ENCODE results near the gene MRPS25. TPM values are rescaled to one million over a fixed set of nuclear protein-coding genes. Genes with fewer than 3 reads are reported as not detected.

MRPS25 gene
- total RNA-seq, 1 experiment from 2014 or later: 58.3 TPM

DNA sequence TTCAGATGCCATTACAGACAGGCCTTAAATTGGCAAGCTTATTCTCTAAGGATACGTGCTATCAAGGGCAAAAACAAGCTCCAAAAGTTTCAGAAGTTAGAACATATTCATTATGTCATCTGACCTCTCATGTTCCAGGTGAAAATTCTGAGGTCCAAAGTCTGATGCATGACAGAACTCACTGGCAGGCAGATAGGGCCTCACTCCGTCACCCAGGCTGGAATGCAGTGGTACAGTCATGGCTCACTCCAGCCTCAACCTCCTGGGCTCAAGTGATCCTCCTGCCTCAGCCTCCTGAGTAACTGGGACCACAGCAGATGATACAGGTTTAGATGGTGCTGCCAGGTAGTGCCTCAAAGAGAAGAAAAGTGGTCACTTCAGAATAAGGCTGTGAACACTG is 15.5 kb downstream of the MRPS25 start:
- intact Hi-C loops (cut with micrococcal nuclease): no loop called here
- CTCF ChIA-PET: no interaction called here
- H3K4me1 ChIP-seq (ENCODE audit: control insufficient read depth in 1 of 2, insufficient read depth in 2 of 2, low read length in 2 of 2): no peaks in the 10 kb centered on the region
- TF ChIP-seq, protein P1, sequence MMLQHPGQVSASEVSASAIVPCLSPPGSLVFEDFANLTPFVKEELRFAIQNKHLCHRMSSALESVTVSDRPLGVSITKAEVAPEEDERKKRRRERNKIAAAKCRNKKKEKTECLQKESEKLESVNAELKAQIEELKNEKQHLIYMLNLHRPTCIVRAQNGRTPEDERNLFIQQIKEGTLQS (IDR thresholded peaks at IDR 0.05): no peak
- TF ChIP-seq SIN3A (IDR thresholded peaks at IDR 0.05; ENCODE audit: low read depth): no peak
- TF ChIP-seq RAD21 (IDR thresholded peaks at IDR 0.05; ENCODE audit: low read depth): no peak
- no peak for TF ChIP-seq JUND (IDR thresholded peaks at IDR 0.05)
- no peak for TF ChIP-seq CEBPB (IDR thresholded peaks at IDR 0.05; ENCODE audit: low read depth)
- TF ChIP-seq FOSL1 (IDR thresholded peaks at IDR 0.05; ENCODE audit: low read depth): no peak
- TF ChIP-seq, protein P2, sequence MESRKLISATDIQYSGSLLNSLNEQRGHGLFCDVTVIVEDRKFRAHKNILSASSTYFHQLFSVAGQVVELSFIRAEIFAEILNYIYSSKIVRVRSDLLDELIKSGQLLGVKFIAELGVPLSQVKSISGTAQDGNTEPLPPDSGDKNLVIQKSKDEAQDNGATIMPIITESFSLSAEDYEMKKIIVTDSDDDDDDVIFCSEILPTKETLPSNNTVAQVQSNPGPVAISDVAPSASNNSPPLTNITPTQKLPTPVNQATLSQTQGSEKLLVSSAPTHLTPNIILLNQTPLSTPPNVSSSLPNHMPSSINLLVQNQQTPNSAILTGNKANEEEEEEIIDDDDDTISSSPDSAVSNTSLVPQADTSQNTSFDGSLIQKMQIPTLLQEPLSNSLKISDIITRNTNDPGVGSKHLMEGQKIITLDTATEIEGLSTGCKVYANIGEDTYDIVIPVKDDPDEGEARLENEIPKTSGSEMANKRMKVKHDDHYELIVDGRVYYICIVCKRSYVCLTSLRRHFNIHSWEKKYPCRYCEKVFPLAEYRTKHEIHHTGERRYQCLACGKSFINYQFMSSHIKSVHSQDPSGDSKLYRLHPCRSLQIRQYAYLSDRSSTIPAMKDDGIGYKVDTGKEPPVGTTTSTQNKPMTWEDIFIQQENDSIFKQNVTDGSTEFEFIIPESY (IDR thresholded peaks at IDR 0.05; ENCODE audit: extremely low read depth, insufficient replicate concordance, low read length): no peak
- no peak for TF ChIP-seq ZNF274 (IDR thresholded peaks at IDR 0.05; ENCODE audit: low read depth, low read length)
- no peak for TF ChIP-seq CBX3 (IDR thresholded peaks at IDR 0.05; ENCODE audit: low read depth)
- no peaks in the 10 kb centered on the region for H3K9me2 ChIP-seq (ENCODE audit: insufficient read depth)
- H3K27ac ChIP-seq (ENCODE audit: low read depth, low read length): no peak overlapping the region
- POLR2A ChIA-PET: interaction anchor here (2.0 kb wide), 1 partner anchor 15 kb away, joined by 4 read pairs; the partner anchor contains the start of gene MRPS25
- peaks cover 85% of the 10 kb centered on the region for H3K79me2 ChIP-seq (ENCODE audit: insufficient read depth, low read length)
- H3K9ac ChIP-seq (ENCODE audit: low read length): no peak overlapping the region
- H4K20me1 ChIP-seq (ENCODE audit: insufficient read depth): peaks cover 9% of the 10 kb centered on the region; the same call in 1 of the 2 replicates
- RAD21 ChIA-PET (ENCODE audit: low non-redundant PET in 1 of 2, low total read pairs in 2 of 2, uncharacterized antibody in 2 of 2, unreplicated experiment in 2 of 2): no interaction called here
- H3K9me3 ChIP-seq (ENCODE audit: control insufficient read depth in 1 of 2, insufficient read depth in 1 of 2, low read depth in 1 of 2, low read length in 2 of 2): no peaks in the 10 kb centered on the region
- peaks cover 52 to 80% of the 10 kb centered on the region in 2 experiments; a peak in 3 of 4 replicates for H3K36me3 ChIP-seq (ENCODE audit: control insufficient read depth in 1 of 2, insufficient read depth in 2 of 2, low read length in 2 of 2)
- no TSS peak for BruUV-seq (replicated peaks)
- H2AFZ ChIP-seq (ENCODE audit: low read depth, low read length, poor library complexity, severe bottlenecking): no peak overlapping the region
- no peak overlapping the region for H3K4me2 ChIP-seq (ENCODE audit: low read length)
- ATAC-seq: no peak
- no peak overlapping the region for H3K4me3 ChIP-seq (replicated peaks in 1 of 2; ENCODE audit: low read depth in 1 of 2, low read length in 2 of 2)
- no peaks in the 10 kb centered on the region for H3K27me3 ChIP-seq (ENCODE audit: insufficient read depth, low read length)
- DNase-seq (ENCODE audit: low read depth, low spot score): no peak
